ENCODE data around the gene NEDD9. TPM values are rescaled to one million over a fixed set of nuclear protein-coding genes. Genes with fewer than 3 reads are reported as not detected.

Gene NEDD9
- total and polyA plus RNA-seq, 2 of the 4 experiments (the other 2 are of a cell fraction), result 7.6 to 16.5 TPM

GRCh38 chr6:11280394-11280793, 47.9 kb upstream of the NEDD9 start:
- H4K5ac ChIP-seq (ENCODE audit: low read depth, low read length), result no peak overlapping the region
- ChIA-PET POLR2A (ENCODE audit: unreplicated experiment) (no interaction called here), CTCF (interaction anchor here (1.1 kb wide), 1 partner anchor 8 kb away, joined by 5 read pairs; no protein-coding TSS in a partner anchor)
- H3K27me3 ChIP-seq (ENCODE audit: control insufficient read depth, insufficient read depth, low read length), result no peaks in the 10 kb centered on the region
- ATAC-seq (ENCODE audit: low read depth), result no peak
- H2BK5ac ChIP-seq (ENCODE audit: low read depth, low read length, poor library complexity, severe bottlenecking), result no peak overlapping the region
- H3K14ac ChIP-seq (replicated peaks; ENCODE audit: low read depth, low read length), result peak overlapping the region; percentile 74; the same call in 1 of the 2 replicates
- no peaks in the 10 kb centered on the region for H3K36me3 ChIP-seq (ENCODE audit: control insufficient read depth, insufficient read depth, low read length)
- DNase-seq, result no peak
- no peak overlapping the region for H3K27ac ChIP-seq (ENCODE audit: insufficient read depth, low read length)
- H3K56ac ChIP-seq (ENCODE audit: extremely low read depth, insufficient read depth, low read length), result no peak overlapping the region
- H3K23ac ChIP-seq (ENCODE audit: low read depth, low read length), result peak overlapping the region; percentile 56; the same call in 1 of the 2 replicates
- intact Hi-C loops (cut with micrococcal nuclease) (no loop called here), in situ Hi-C loops (cut with MboI; ENCODE audit: low sequenced_read_pairs) (no loop called here), dilution Hi-C loops (cut with HindIII; ENCODE audit: low sequenced_read_pairs, unreplicated experiment) (no loop called here)
- no peak overlapping the region for H2AFZ ChIP-seq (replicated peaks; ENCODE audit: low read length, poor library complexity)
- peak overlapping the region; percentile 29 for H2BK120ac ChIP-seq (ENCODE audit: low read depth, low read length)
- no peak overlapping the region for H3K18ac ChIP-seq (ENCODE audit: low read depth, low read length)
- no peak overlapping the region for H3K9ac ChIP-seq (ENCODE audit: low read depth, low read length)
- H2AK9ac ChIP-seq (replicated peaks; ENCODE audit: low read depth, low read length, poor library complexity), result no peak overlapping the region
- no peak overlapping the region for H3K4ac ChIP-seq (ENCODE audit: low read depth, low read length)
- no CpG with 5 or more reads among the region's 4 CpGs for WGBS, 2 experiments (ENCODE audit: extremely low coverage in 2 of 2, insufficient read length in 1 of 2)
- no peak for TF ChIP-seq MXI1 (IDR thresholded peaks at IDR 0.05; ENCODE audit: borderline replicate concordance, low read depth, low read length)
- TF ChIP-seq RFX5 (IDR thresholded peaks at IDR 0.05; ENCODE audit: low read depth, low read length), result no peak
- no peak for TF ChIP-seq CHD1 (IDR thresholded peaks at IDR 0.05; ENCODE audit: low read depth, low read length)
- no peak for TF ChIP-seq USF2 (IDR thresholded peaks at IDR 0.05; ENCODE audit: low read depth, low read length)
- no peak for TF ChIP-seq POLR2A (IDR thresholded peaks at IDR 0.05; ENCODE audit: low read depth, low read length)
- no peak for TF ChIP-seq SMC3 (IDR thresholded peaks at IDR 0.05; ENCODE audit: low read depth, low read length)
- no peak for TF ChIP-seq NFE2L2 (IDR thresholded peaks at IDR 0.05; ENCODE audit: low read depth, low read length)
- peaks cover 21% of the 10 kb centered on the region for H3K4me1 ChIP-seq (ENCODE audit: control insufficient read depth, insufficient read depth, low read length)
- H2BK15ac ChIP-seq (ENCODE audit: low read depth, low read length), result 0 out of 3 replicates have a peak overlapping the region, but pooled peaks have one; percentile 13
- no peaks in the 10 kb centered on the region for H4K20me1 ChIP-seq (ENCODE audit: insufficient read depth, low read length)
- peak overlapping the region; percentile 26; the same call in 1 of the 2 replicates for H2BK20ac ChIP-seq (ENCODE audit: low read depth, low read length)
- no peak overlapping the region for H4K8ac ChIP-seq (ENCODE audit: low read depth in 2 of 2, low read length in 2 of 2)
- H2AK5ac ChIP-seq (ENCODE audit: low read depth, low read length), result peak overlapping the region; percentile 80
- H3K79me1 ChIP-seq (ENCODE audit: low read depth in 1 of 2, low read length in 2 of 2), result no peaks in the 10 kb centered on the region; a peak in 1 of 4 replicates
- no peak overlapping the region for H3K4me2 ChIP-seq (ENCODE audit: low read depth, low read length)
- no peak overlapping the region for H3K4me3 ChIP-seq (ENCODE audit: insufficient read depth, low read depth, low read length)
- no TSS peak for BruUV-seq (replicated peaks)
- H4K91ac ChIP-seq (ENCODE audit: insufficient read depth, low read depth, low read length), result no peak overlapping the region
- peaks cover 26% of the 10 kb centered on the region for H3K9me1 ChIP-seq (ENCODE audit: insufficient read depth, low read length)
- no peaks in the 10 kb centered on the region for H3K9me3 ChIP-seq (ENCODE audit: control insufficient read depth, insufficient read depth, low read length)

Measured in IMR-90 (cell line).